Medulla oblongata (tissue), 1 donor: Measurements from ENCODE around the gene YJEFN3.

ENCODE experiments used
- DNase-seq: peaks from one replicate; pipeline ENCODE4 v3.0.0-alpha.2; 2015; ENCODE audit errors: extremely low spot score

The YJEFN3 gene

DNA sequence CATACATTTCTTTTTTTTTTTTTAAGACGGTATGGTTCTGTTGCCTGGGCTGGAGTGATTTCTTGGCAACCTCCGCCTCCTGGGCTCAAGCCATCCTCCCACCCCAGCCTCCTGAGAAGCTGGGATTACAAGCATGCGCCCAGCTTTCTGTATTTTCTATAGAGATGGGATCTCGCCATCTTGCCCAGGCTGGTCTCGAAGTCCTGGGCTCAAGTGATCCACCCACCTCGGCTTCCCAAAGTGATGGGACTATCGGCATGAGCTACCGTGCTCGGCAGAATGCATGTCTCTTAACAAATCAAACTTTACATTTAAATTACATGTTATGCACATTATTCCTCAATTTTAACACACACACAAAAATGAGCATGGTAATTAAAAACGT, 11.5 kb upstream of the YJEFN3 start:
- no peak for DNase-seq

DNA sequence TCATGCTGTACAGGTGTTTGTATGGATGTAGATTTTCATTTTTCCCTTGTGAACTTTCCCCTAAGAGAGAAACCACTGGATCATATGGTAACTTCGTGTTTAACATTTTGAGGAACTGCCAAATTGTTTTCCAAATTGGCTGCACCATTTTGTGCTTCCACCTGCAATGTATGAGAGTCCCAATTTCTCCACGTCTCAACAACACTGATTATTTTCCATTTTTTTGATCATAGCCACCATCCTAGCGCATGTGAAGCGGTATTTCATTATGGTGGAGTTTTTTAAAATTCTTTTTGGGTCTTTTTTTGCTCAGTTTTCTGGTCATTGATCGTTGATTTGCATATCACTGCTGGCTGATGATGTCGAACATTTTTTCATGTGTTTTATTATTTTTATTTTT, 7.7 kb upstream of the YJEFN3 start:
- DNase-seq, result no peak

DNA sequence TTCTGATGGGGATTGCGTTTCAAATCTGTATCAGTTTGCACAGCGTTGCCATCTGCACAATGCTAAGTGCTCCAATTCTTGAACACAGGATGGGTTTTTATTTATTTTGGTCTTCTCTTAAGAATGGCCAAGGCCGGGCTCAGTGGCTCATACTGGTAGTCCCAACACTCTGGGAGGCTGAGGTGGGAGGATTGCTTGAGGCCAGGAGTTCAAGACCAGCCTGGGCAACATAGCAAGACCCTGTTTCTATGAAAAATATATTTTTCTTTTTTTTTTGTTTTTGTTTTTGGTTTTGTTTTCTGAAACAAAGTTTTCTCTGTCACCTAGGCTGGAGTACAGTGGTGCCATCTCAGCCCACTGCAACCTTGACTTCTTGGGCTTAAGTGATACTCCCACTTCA, 5.5 kb upstream of the YJEFN3 start:
- DNase-seq, result no peak

DNA sequence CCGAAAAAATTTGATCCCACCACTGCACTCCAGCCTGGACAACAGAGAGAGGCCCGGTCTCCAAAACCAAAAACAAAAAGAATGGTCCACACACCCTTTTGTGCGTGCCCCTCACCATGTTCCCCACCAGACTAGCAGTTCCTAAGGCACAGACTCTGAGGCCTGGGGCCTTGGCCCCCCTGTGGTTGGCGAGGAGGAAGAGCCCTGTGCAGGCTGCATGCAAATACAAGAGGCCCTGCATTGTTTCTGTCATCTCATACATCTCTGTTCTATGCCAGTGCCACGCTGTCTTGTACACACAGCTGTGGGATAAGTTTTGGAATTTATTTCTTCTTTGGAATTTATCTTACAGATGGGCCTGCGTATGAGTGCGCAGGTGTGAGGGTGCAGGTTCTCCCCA, 4.7 kb upstream of the YJEFN3 start:
- no peak for DNase-seq

DNA sequence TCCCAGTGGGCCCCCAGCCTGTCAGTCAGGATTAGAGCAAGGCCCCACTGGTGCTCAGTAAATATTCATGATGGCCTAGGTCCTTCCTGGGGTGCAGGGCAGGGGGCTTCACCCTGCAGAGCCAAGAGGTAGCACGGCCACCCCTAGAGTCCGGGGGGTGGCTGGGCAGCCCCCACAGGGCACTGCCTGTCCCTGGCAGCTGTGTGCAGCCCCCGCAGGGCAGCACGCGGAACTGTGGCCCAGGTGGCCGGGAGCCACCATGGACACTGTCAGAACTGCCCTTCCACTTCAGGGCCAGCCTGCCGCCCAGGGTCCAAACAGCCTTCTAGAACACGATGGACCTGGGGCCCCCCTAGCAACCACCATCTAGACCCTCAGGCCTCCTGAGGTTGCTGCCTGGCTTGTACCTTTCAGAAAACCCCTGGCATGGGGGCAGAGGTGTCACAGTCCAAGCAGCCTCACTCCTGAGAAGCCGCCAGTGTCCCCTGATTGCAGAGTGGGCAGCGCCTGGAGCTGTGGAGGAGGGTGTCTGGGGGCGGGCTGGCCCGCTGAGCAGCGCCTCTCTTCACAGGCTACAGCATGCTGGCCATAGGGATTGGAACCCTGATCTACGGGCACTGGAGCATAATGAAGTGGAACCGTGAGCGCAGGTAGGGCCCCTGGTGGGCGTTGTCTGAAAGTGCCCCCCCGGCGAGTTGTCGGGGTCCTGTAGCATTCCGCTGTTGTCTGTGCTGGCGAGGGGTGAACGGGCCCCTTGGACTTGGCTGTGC, 2.9 kb upstream of the YJEFN3 start:
- no peak for DNase-seq

DNA sequence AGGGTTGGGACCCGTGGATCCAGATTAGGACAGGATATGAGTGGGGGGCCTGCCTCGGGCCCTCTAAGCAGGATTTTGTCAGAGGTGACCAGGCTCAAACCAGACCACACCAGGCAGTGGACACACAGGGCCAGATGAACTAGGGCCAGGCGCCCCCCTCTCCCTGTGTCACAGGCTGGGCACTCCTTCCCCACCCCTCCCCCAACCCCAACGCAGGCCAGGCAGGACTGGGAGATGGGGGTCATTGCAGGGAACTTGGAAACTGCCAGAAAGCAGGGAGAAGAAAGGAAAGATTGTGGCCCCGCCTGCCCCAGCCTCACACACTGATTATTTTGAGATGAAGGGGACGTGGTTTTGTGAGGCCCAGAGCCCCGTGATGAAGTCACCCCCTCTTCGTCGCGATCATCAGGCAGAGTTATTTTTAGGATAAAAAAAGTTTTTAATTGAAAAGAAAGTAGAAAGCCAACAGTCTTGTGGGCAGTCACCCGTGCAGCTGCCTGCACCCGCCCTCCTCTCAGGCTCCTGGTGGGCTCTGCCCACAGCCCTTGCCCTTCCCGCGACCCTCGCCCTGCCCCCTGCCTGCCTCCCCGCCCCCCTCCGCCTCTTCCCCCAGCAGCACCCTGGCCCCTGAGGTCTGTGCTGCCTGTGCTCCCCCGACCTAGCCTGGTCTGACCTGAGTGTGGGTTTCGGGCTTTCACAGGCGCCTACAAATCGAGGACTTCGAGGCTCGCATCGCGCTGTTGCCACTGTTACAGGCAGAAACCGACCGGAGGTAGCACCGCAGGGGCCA, 1.9 kb upstream of the YJEFN3 start:
- DNase-seq, result peak; percentile 37

DNA sequence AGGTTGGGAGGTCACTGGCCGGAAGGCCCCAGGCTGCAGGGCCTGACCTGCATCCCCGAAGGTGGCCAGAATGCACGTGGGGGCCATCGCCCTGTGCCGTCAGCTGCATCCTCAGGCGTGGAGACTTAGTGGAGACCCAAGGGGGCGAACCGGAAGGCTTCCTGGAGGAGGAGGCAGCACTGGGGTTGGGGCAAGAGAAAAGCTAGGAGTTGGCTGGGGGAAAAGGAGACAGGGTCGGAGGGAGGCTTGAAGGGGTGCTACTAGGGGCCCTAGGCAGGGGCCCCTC, 1.4 kb upstream of the YJEFN3 start:
- DNase-seq, result no peak

DNA sequence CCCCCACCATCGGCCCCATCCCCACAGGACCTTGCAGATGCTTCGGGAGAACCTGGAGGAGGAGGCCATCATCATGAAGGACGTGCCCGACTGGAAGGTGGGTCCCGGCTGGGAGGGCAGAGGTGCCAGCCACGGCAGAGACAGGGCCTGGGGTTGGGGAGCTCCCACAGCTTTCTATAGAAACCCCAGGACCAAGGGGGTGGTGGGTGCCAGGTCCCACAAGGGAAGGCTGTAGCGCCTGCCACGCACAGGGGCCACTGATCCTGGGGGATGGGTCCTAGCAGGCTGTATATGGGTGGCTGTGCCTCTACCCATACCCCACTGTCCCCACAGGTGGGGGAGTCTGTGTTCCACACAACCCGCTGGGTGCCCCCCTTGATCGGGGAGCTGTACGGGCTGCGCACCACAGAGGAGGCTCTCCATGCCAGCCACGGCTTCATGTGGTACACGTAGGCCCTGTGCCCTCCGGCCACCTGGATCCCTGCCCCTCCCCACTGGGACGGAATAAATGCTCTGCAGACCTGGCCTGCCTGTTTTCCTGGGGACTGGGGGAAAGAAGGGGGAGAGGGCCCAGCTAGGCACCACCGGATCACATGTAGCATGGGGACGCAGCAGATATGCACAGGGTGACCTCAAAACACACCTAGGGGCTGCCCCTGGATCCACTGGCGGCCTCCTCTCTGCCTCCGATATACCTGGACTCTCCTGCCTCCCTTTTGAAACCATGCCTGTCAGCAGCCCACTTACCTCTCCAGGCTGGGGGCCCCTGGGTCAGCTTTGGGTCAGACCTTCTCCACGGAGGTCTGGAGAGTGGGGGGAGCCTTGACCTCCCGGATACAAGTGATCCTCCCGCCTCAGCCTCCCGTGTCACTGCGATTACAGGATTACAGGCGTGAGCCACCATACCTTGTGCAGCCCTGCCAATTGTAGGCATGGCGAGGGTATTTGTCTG, 761 bp upstream of the YJEFN3 start:
- no peak for DNase-seq

DNA sequence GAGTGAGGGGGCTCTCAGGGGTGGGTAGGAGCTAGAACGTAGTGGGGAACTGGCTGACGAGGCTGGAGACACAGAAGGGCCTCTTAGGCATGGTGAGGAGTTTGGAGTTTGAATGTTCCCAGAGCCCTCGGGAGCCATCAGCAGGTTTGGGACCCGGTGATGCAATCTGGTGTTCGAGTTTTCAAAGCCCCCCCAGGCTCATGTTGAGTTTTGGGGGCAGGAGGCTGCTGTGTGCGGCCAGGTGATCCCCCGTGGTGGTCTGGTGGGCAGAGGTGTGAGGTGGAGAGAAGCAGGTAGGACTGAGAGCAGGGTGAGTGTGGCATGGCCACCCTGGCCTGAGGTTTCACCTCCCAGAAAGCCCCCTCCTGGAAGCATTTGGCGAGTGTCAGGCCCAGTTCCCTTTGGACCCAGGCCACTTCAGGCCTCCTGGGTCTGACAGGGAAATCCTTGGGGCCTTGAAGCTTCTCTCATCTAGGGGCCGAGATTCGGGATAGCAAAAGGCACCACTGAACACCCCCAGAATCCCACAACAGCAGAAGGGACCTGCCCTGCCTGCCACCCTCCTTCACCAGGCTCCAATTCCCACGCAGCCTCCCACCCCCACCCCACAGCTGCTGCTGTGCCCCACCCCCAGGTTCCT, 1.2 kb downstream of the YJEFN3 start:
- DNase-seq, result no peak

DNA sequence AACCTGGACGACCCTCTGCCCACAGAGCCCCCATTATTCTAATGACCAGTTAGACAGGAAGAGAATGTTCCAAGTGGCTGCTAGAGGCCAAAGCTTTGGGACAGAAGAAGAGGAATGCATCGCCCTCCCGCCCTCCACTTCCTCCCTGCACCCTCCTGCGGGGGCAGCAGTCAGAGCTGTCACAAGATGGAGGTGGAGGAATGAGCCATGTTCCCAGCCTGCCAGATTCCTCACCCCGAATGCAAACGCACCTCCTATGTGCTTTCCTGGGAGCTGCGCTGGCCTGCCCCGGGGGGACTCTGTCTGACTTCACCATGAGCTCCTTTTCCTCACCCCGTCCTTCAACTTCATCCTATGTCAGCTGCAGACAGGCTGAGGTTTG, 1.7 kb downstream of the YJEFN3 start:
- DNase-seq, result no peak

DNA sequence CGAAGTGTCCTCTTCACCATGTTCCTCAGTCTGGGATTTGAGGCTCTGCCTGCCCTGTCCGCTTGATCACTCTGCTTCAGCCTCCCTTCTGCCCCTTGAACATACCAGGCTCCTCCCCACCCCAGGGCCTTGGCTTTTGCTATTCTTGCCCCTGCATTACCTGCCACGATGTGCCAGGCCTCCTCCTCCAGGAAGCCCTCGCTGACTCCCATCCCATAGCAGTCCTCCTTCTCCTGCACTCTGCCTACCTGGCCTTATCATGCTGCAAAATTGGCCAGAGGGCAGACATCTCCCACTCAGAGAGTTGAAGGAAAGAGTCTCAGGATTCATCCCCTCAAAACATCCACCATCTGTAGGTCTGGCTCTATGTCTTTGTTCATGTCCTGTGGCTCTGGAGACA, 2.2 kb downstream of the YJEFN3 start:
- no peak for DNase-seq

DNA sequence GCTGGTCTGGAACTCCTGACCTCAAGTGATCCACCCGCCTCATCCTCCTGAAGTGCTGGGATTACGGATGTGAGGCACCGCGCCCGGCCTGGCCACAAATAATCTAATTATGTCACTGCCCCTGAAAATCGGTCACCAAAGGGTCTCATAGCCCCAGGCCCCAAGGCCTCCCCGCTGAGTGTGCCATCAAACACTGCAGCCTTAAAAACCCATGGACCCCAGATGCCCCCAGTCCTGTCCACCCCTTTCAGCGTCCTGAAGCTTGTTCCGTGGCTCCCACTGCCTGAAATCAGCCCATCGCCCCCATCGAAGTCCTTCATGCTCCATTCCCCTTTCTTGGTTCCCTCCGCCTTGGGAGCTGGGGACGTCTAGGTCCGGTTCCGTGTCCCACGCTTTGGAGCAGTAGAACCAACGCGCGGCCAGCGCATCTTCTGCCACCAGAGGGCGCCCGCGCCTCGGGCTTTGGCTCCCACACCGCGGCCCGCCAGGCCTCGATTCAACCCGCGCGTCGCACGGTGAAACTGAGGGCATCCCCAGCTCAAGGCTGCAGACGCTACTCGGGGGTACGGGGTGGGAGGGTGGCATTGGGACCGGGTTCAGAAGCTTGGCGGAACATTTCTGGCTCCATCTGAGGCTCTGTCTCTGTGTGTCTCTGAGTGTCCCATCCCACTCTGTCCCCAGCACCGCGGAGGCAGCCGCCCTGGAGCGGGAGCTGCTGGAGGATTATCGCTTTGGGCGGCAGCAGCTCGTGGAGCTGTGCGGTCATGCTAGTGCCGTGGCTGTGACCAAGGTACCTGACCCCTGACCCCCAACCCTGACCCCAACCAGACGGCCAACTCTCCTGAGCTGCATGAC, 3.5 kb downstream of the YJEFN3 start:
- DNase-seq, result peak; percentile 81

DNA sequence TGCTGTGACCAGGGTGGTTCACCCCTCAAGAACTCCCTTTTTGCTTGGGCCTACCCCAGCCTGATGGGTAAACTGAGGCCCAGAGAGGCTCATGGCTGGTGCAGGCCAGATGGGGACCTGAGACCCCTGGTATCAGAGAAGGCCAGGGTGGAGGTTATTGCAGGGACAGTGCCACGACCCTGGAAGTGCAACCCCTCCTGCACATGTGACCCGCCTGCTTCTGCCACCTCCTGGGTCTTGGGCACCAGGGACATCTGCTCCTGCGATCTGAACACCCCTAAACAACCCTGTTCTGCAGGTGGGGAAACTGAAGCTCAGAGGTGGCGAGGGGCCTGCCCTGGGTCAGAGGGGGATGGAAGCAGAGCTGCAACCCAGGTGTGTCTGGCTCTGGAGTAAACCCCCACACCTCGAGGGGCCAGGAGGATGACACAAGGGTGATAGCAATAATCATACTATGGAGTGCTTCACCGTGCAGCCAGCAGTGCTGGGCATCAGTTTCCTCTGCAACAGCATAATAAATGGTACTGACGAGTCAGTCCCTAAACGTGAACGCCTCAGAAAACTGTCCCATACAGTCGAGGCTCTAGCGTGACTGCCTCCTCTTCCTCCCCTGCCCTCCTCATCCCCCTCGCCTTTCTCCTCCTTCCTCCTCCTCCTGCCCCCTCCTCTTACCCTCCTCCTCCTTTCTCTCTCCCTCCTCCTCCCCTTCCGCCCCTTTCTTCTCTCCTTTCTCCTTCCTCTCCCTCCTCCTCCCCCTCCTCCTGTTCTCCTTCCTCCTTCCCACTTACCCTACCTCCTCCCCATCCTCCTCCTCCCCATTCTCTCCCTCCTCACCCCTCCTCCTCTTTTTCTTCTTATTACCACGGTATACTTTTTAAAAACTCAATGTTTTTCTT, 4.3 kb downstream of the YJEFN3 start:
- no peak for DNase-seq

DNA sequence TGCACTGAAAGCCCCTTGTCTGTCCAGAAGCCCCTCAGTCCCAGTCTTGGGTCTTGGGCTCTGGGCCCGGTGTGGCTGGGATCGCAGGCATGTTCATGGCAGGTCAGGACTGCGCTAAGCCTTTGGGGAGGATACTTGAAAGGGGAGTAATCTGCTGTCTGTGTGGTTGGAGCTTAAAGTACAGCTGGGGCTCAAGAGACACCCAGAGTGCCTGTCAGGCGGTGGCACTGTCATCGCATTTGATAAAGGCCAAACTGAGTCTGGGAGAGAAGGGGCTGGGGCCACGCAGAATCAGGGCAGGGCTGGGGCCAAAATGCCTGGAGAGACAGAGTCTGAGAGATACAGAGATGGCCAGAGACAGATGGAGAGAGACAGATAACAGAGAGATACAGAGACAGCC, 5.1 kb downstream of the YJEFN3 start:
- DNase-seq, result no peak

DNA sequence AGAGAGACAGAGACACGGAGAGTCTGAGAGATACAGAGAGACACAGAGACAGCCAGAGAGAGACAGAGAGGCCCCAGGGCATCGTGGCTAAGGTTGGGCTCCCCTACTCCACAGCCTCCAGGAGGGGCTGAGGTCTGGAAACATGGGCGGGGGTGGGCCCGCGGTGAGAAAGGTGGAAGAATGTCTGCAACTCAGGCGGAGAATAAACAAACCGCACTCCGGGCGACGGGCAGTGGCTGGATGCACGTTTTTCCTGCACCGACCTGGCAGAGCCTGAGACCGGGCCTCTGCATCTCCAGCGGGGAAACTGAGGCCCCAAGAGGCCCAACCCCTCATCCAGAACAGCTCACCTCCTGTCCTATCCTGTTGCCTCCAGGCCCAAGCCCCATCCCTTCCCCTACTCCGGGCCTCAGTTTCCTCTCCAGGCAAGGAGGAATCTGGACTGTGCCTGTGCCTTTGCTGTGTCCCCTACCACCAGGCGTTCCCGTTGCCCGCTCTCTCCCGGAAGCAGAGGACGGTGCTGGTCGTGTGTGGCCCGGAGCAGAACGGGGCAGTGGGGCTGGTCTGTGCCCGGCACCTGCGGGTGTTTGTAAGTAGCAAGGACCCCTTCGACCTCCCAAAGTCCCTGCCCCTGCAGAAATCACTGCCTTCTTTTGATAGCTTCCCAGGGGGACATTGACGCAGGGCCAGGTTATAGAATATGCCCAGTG, 6.0 kb downstream of the YJEFN3 start:
- no peak for DNase-seq

DNA sequence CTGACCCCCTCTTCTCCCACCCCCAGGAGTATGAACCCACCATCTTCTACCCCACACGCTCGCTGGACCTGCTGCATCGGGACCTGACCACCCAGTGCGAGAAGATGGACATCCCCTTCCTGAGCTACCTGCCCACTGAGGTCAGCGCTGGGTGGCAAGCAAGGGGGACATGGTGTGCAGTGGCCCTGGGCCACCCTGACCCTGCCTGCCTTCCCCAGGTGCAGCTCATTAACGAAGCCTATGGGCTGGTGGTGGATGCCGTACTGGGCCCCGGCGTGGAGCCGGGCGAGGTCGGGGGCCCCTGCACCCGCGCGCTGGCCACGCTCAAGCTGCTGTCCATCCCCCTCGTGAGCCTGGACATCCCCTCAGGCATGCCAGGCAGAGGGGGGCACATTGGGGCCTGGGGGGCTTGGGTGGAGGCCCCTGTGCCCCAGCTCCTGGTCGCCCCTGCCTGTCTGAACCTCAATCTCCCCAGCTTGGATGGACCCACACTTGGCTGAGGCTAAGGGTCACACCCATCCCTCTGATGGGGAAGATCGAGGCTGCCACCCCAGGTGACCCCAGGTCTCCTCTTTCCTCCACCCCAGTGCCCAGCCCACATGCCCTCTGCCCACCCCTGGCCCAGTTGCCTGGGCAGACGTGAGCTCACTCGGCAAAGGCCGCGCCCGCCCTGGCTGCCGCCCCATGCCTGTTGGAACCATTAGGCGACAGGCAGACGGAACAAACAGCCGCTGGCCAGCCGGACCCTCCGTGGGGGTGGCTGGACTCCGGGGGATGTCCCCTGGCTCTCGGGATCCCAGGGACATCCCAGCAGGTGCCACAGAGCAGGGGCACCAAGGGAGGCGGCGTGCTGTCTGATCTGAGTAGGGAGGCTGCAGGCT, 6.8 kb downstream of the YJEFN3 start:
- no peak for DNase-seq

DNA sequence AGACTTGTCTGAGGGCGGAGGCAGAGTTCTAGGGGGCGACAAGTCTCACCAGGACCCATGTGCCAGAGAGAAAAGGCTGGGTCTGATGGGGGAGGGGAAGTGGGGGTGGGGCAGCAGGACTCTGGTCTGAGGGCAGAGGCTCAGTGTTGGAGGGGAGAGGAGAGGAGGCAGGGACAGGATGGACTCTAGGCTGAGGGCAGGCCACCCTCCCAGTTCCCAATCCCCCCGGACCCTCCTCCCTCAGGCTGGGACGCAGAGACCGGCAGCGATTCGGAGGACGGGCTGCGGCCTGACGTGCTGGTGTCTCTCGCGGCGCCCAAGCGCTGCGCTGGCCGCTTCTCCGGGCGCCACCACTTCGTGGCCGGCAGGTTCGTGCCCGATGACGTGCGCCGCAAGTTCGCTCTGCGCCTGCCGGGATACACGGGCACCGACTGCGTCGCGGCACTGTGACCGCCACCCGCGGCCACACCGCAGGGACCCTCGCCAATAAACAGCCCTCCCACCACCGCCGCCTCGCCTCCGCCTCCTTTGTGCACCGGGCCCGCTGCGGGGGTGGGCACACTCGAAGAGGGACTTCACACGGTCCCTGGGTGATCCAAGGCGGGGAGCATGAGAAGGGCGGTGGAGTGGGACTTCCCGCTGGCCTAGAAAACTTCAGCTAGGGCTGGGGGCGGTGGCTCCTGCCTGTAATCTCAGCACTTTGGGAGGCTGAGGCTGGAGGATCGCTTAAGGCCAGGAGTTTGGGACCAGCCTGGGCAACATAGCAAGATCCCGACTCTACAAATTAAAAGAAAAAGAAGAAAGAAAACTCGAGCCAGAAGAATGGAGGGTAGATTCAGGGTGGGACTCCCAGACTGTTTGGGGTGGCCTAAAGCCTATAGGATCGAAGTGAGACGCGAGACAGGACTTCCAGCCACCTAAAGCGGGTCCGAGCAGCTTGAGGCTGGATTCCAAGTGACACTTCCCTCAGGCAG, 8.7 kb downstream of the YJEFN3 start:
- DNase-seq, result no peak
